Stimulated activated memory B cell treated with anti-CD40 and anti-IgM and Interleukin-4, amounts not matched to agents 10 μg/mL and 1 μg/mL and 100 μg/mL, for 72 hours (primary cell): ENCODE results near the gene MRPL28.
"Not testable (repeated sequence)": the region's sequence is repeated elsewhere in the genome, so short reads cannot be mapped to it uniquely, and the experiment has no call there.

ENCODE experiments used
- ATAC-seq: fragments of 150-1000 bp; cut with Tn5 transposase; 2 replicates; pipeline ENCODE4 v1.10.0; 2021
- H3K27ac Mint-ChIP-seq: one replicate; pipeline ENCODE4 v1.8.0; 2022; ENCODE audit warnings: mild to moderate bottlenecking, mixed read lengths
- H3K27me3 Mint-ChIP-seq: one replicate; pipeline ENCODE4 v1.8.0; 2022; ENCODE audit warnings: mixed read lengths
- H3K36me3 Mint-ChIP-seq: one replicate; pipeline ENCODE4 v1.8.0; 2022; ENCODE audit warnings: mixed read lengths
- H3K4me1 Mint-ChIP-seq: one replicate; pipeline ENCODE4 v1.8.0; 2022; ENCODE audit warnings: mixed read lengths
- H3K4me3 Mint-ChIP-seq: one replicate; pipeline ENCODE4 v1.8.0; 2022; ENCODE audit warnings: mild to moderate bottlenecking, moderate library complexity, mixed read lengths
- H3K9me3 Mint-ChIP-seq: one replicate; pipeline ENCODE4 v1.8.0; 2022; ENCODE audit warnings: mixed read lengths

MRPL28 gene

DNA sequence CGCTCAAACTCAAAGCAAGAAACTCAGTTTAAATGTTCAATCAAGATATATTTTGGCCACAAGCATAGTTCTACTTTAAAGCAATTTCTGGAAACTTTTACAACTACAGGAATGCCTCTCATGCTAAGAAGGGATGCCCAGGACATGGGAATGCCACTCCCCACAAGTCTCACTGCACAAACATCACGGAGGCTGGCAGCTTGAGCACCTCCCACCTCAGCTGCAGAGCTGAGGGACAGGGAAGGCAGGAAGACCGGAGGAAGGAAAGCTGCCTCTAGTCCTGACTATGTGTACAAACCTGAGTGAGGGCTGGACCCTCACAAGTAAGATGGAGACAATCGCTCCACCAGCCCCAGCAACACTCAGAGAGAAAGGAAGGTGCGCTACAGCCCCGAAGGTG lies 23.1 kb downstream of the MRPL28 start:
- H3K9me3 Mint-ChIP-seq: no peaks in the 10 kb centered on the region
- H3K4me3 Mint-ChIP-seq: no peak overlapping the region
- H3K27me3 Mint-ChIP-seq: no peaks in the 10 kb centered on the region
- peaks cover 52% of the 10 kb centered on the region for H3K36me3 Mint-ChIP-seq
- H3K27ac Mint-ChIP-seq: no peak overlapping the region
- H3K4me1 Mint-ChIP-seq: peaks cover 60% of the 10 kb centered on the region
- ATAC-seq: no peak

DNA sequence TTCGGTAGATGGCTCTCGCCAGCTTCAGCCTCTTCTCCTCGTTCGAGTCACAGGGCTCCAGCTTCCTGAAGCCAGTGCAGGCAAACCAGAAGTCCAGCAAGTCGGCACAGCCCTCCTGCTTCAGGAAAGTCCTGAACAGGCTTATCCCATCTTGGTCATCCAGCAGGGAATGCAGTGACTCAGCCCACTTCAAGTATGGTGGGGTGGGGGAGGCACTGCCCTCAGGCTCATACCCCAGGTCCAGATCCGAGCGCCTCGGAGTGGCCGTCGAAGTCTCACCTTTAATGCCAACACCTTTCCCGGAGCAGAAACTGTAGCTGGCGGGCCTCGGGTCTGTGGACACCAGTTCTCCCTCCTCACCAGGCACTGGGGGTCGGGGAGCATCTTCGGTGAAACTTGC lies 23.8 kb downstream of the MRPL28 start:
- no peak for ATAC-seq
- peaks cover 57% of the 10 kb centered on the region for H3K36me3 Mint-ChIP-seq
- no peak overlapping the region for H3K27ac Mint-ChIP-seq
- H3K9me3 Mint-ChIP-seq: no peaks in the 10 kb centered on the region
- H3K4me3 Mint-ChIP-seq: no peak overlapping the region
- no peaks in the 10 kb centered on the region for H3K27me3 Mint-ChIP-seq
- peaks cover 64% of the 10 kb centered on the region for H3K4me1 Mint-ChIP-seq

DNA sequence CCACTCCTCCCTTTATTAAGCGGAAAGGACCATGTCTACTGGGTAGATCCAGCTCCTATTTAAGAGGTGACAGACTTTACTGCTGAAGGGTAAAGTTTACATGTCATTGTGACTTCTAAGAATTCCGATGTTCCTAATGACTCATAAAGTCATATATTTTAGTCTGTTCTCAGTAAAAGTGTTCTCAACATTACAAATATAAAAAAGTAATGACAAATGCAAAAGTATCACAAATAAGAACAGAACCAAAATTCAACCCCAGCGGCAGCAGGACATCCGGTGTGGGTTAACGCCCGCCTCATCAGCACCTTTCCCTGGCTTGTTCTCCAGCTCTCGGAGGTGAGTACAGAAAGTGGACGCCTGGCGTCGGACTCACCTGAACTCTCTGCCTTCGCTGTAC lies 24.6 kb downstream of the MRPL28 start:
- Mint-ChIP-seq H3K27me3 (no peaks in the 10 kb centered on the region), H3K27ac (no peak overlapping the region), H3K36me3 (peaks cover 57% of the 10 kb centered on the region), H3K4me1 (peaks cover 63% of the 10 kb centered on the region), H3K4me3 (no peak overlapping the region), H3K9me3 (no peaks in the 10 kb centered on the region)
- no peak for ATAC-seq

DNA sequence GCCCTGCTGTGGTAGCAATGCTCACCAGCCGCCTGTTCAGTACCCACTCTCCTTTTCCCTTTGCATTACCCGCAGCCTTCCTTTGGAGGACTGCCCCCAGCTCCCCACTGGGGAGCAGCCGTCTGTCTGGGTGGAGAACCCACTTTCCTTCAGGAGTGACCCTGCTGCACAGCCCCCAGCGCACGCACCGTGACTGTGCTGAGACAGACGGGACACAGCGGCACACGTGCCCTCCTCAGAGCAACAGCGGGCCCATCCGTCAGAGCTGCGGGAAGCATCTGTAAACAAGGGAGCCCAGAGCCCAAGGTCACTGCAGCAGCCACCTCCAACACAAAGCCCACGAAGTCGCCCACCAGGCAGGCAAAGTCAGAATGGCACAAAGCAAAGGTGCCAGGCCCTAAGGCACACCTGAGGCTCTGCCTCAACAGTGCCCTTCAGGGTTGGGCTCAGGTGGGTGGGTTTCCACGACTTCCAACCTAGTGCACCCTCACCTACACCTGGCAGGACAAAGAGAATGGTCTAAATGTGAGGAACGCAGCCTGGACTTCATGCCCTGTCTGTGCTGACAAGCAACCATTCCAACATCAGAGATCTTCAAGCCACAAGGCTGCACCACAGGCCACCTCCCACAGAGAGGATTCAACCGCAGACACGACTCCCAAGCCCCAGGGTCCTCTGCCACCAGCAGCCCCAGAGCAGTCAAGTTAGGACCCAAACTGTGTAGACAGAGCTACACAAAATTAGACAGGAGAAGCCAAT lies 27.7 kb downstream of the MRPL28 start:
- no peak for ATAC-seq
- H3K9me3 Mint-ChIP-seq: no peaks in the 10 kb centered on the region
- H3K27ac Mint-ChIP-seq: no peak overlapping the region
- peaks cover 63% of the 10 kb centered on the region for H3K4me1 Mint-ChIP-seq
- no peaks in the 10 kb centered on the region for H3K27me3 Mint-ChIP-seq
- no peak overlapping the region for H3K4me3 Mint-ChIP-seq
- peaks cover 63% of the 10 kb centered on the region for H3K36me3 Mint-ChIP-seq

DNA sequence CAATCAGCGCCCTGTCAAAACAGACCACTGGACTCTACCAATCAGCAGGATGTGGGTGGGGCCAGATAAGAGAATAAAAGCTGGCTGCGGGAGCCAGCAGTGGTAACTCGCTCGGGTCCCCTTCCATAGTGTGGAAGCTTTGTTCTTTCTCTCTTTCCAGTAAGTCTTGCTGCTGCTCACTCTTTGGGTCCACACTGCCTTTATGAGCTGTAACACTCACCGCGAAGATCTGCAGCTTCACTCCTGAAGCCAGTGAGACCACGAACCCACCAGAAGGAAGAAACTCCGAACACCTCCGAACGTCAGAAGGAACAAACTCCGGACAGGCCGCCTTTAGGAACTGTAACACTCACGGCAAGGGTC lies 28.4 kb downstream of the MRPL28 start:
- H3K27me3 Mint-ChIP-seq, H3K27ac Mint-ChIP-seq, H3K9me3 Mint-ChIP-seq, ATAC-seq, H3K4me3 Mint-ChIP-seq: not testable (repeated sequence)
- H3K36me3 Mint-ChIP-seq: peaks cover 56% of the 10 kb centered on the region
- peaks cover 61% of the 10 kb centered on the region for H3K4me1 Mint-ChIP-seq

DNA sequence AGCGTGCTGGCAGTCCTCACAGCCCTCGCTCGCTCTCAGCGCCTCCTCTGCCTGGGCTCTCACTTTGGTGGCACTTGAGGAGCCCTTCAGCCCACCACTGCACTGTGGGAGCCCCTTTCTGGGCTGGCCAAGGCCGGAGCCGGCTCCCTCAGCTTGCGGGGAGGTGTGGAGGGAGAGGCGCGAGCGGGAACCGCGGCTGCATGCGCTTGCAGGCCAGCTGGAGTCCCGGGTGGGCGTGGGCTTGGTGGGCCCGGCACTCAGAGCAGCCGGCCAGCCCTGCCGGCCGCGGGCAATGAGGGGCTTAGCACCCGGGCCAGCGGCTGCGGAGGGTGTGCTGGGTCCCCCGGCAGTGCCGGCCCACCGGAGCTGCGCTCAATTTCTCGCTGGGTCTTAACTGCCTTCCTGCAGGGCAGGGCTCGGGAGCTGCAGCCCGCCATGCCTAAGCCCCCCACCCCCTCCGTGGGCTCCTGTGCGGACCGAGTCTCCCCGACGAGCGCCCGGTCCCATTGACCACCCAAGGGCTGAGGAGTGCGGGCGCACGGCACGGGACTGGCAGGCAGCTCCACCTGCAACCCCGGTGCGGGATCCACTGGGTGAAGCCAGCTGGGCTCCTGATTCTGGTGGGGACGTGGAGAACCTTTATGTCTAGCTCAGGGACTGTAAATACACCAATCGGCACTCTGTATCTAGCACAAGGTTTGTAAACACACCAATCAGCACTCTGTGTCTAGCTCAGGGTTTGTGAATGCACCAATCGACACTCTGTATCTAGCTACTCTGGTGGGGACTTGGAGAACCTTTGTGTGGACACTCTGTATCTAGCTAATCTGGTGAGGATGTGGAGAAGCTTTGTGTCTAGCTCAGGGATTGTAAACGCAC lies 29.0 kb downstream of the MRPL28 start:
- not testable (repeated sequence) for H3K9me3 Mint-ChIP-seq, H3K27ac Mint-ChIP-seq, H3K4me3 Mint-ChIP-seq, H3K27me3 Mint-ChIP-seq, ATAC-seq
- H3K4me1 Mint-ChIP-seq: peaks cover 64% of the 10 kb centered on the region
- H3K36me3 Mint-ChIP-seq: peaks cover 50% of the 10 kb centered on the region

DNA sequence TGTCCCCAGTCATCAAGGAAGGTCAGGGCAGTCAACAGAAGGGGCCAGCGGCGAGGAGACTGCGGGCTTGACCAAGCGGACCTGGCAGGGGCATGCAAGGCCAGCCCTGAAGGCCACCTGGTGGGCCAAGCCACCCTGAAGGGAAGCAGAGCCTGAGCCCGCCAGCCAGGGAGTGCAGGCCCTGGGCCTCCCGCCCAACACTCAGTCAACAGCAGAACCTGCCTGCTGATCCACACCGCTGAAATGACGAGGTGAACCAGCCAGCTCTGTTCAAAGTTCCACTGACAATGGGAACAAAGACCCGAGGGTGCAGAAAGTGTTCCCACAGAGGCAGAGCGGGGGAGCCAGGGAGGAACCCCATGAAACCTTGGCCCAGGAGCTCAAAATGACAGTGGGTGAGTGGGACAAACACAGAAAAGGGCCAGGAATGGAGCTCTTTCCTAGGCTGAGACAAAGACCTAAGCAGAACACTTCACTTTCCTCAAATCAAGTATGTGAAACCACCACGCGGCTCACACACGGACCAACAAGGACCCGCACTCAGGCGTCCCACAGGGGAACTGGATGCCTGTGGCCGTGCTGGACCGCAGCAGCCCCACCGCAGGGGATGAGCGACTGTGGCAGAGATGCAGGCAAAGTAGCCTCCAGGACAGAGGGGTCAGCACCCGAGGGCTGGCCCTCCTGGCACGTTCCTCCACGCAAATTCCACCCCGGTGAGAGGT lies 29.8 kb downstream of the MRPL28 start:
- peaks cover 67% of the 10 kb centered on the region for H3K4me1 Mint-ChIP-seq
- ATAC-seq: no peak
- no peaks in the 10 kb centered on the region for H3K9me3 Mint-ChIP-seq
- H3K27ac Mint-ChIP-seq: peak overlapping the region; percentile 46
- no peak overlapping the region for H3K4me3 Mint-ChIP-seq
- peaks cover 42% of the 10 kb centered on the region for H3K36me3 Mint-ChIP-seq
- H3K27me3 Mint-ChIP-seq: no peaks in the 10 kb centered on the region

DNA sequence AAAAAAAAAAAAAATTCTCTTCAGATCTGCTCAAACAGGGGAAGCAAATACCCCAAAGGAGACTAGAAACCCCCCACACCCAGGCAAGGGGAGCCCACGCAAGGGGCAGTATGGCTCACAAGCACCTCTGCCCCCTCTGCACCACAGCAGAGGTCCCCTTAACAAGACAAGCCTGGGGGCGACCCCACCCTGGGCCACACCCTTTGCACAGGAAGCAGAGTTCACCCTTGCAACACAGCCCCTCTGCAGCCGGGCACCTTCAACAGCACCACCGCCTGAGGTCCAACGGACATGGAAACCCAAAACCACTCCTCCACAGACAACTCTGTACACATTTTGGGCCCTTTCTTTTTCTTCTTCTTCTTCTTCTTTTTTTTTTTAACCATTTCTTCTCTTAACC lies 30.7 kb downstream of the MRPL28 start:
- Mint-ChIP-seq H3K9me3 (no peaks in the 10 kb centered on the region), H3K4me1 (peaks cover 67% of the 10 kb centered on the region), H3K36me3 (peaks cover 33% of the 10 kb centered on the region), H3K27me3 (no peaks in the 10 kb centered on the region), H3K27ac (peak overlapping the region; percentile 46), H3K4me3 (peak overlapping the region; percentile 11)
- no peak for ATAC-seq

DNA sequence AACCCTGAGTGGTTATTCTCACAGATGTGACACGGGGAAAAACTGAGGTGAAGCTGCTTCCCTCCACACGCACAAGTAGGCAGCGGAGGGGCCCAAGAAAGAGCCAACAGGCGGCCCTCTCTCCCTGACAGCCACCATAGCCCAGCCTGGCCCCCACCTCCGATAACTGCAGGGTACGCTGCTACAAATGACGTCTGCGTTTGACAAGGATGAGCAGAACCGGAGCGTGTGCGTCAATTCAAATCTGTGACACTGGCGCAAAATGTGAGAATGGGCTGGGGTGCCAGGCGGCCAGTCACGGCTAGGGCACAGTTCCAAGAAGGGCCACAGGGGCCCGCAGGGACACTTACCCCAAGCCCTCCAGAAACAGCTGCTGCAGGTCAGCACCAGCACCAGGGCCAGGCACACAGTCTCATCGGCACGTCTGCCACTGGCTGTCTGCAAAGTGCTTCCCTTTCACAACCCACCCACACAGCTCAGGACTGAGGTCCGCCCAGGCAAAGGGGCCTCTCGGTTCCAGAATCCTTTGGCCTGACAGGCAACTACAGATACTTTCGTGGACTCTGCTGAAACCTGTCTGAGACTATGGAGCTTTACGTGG lies 32.3 kb downstream of the MRPL28 start:
- H3K9me3 Mint-ChIP-seq: no peaks in the 10 kb centered on the region
- ATAC-seq: no peak
- H3K27ac Mint-ChIP-seq: no peak overlapping the region
- peaks cover 77% of the 10 kb centered on the region for H3K4me1 Mint-ChIP-seq
- H3K36me3 Mint-ChIP-seq: peaks cover 21% of the 10 kb centered on the region
- H3K4me3 Mint-ChIP-seq: no peak overlapping the region
- no peaks in the 10 kb centered on the region for H3K27me3 Mint-ChIP-seq

DNA sequence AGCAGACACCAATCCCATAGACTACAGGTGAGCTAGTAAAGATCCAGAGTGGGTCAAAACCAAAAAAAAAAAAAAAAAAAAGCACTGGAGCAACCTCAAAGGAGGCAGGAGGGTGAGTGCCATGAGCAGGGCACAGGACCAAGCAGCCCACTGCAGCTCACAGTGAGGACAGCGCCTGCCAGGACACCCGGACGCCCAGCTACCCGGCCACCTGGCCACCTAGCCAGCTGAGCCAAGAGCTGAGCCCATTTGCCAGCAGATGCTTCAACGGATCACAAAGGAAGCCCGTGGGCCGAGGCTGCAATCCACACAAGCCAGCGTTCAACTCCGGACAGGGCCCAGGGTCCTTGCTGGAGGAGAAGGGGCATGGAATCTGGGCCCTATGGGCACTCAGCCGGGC lies 32.9 kb downstream of the MRPL28 start:
- no peak overlapping the region for H3K27ac Mint-ChIP-seq
- H3K36me3 Mint-ChIP-seq: peaks cover 15% of the 10 kb centered on the region
- no peak overlapping the region for H3K4me3 Mint-ChIP-seq
- no peaks in the 10 kb centered on the region for H3K27me3 Mint-ChIP-seq
- peaks cover 71% of the 10 kb centered on the region for H3K4me1 Mint-ChIP-seq
- ATAC-seq: no peak
- no peaks in the 10 kb centered on the region for H3K9me3 Mint-ChIP-seq

DNA sequence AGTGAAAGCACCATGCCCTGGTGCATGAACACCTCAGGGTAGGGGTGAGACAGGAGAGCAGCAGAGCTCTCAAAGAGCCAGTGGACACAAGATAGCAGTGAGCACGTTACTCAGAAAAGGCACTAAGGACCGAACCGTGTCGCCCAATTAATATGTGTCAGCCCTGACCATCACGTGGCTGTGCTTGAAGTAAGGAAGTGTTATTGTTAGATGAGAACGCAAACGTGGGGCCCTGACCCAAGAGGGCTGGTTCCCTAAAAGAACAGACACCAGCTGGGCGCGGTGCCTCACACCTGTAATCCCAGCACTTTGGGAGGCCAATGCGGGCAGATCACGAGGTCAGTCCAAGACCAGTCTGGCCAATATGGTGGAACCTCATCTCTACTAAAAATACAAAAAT lies 34.1 kb downstream of the MRPL28 start:
- H3K4me3 Mint-ChIP-seq: no peak overlapping the region
- no peak for ATAC-seq
- H3K4me1 Mint-ChIP-seq: peaks cover 65% of the 10 kb centered on the region
- no peak overlapping the region for H3K27ac Mint-ChIP-seq
- no peaks in the 10 kb centered on the region for H3K27me3 Mint-ChIP-seq
- peaks cover 7% of the 10 kb centered on the region for H3K36me3 Mint-ChIP-seq
- no peaks in the 10 kb centered on the region for H3K9me3 Mint-ChIP-seq

DNA sequence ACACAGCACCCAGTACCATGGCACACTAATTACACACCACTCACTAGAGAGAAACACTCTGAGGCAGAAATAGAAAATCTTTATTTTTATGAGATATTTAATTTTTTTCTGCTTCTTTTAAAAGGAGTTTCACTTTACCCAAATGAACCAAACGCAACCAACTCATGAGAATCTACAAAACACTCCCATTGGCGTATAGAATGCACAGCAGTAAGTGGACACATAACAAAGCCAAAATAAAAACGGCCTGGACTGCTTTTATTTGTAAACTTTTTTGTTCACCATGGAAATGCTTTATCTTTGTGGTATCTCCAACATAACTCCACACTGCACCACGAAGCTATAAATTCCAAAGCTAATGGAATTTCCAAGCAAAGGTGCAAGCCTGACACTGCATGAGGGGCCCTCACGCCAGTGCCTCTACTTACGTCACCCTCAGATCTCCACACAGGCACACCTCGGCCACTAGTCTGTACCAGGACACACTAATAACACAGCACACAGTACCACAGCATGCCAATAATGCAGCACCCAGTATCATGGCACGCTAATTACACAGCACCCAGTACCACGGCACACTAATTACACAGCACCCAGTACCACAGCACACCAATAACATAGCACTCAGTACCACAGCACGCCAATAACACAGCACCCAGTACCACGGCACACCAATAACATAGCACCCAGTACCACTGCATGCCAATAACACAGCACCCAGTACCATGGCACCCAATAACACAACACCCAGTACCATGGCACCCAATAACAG lies 35.3 kb downstream of the MRPL28 start:
- Mint-ChIP-seq H3K36me3 (peaks cover 12% of the 10 kb centered on the region), H3K4me1 (peaks cover 71% of the 10 kb centered on the region)
- H3K4me3 Mint-ChIP-seq, ATAC-seq, H3K27me3 Mint-ChIP-seq, H3K9me3 Mint-ChIP-seq, H3K27ac Mint-ChIP-seq: not testable (repeated sequence)

DNA sequence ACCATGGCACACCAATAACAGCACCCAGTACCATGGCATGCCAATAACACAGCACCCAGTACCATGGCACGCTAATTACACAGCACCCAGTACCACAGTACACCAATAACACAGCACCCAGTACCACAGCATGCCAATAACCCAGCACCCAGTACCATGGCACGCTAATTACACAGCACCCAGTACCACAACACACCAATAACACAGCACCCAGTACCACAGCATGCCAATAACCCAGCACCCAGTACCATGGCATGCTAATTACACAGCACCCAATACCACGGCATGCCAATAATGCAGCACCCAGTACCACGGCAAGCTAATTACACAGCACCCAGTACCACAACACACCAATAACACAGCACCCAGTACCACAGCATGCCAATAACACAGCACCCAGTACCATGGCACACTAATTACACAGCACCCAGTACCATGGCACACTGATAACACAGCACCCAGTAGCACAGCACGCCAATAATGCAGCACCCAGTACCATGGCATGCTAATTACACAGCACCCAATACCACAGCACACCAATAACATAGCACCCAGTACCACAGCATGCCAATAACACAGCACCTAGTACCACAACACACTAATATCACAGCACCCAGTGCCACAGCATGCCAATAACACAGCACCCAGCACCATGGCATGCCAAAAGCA lies 36.0 kb downstream of the MRPL28 start:
- H3K4me1 Mint-ChIP-seq: peaks cover 66% of the 10 kb centered on the region
- not testable (repeated sequence) for H3K9me3 Mint-ChIP-seq, H3K36me3 Mint-ChIP-seq, ATAC-seq, H3K27me3 Mint-ChIP-seq, H3K27ac Mint-ChIP-seq, H3K4me3 Mint-ChIP-seq

DNA sequence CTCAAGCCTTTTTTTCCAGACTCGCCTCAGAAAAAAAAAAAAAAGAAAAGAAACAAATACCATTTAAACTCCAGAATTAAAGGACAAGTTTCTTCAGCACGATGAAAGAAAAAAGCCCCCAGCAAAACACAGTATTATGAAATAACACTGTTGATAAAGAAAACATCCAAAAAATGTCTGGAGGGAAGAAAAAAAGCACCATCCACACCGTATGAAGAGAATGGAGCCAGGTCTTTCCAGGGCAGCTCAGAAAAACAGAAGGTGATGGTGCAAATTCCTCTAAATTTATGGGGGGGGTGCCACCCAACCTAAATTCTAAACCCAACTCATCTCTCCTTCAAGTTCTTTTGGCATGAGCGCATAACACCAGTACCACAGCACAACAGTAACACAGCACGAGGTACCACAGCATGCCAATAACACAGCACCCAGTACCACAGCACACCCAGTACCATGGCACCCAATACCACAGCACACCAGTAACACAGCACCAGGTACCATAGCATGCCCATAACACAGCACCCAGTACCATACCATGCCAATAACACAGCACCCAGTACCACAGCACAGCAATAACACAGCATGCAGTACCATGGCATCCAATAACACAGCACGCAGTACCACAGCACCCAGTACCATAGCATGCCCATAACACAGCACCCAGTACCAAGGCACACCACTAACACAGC lies 36.8 kb downstream of the MRPL28 start:
- ATAC-seq: no peak
- Mint-ChIP-seq H3K27me3 (no peaks in the 10 kb centered on the region), H3K4me3 (no peak overlapping the region), H3K27ac (no peak overlapping the region), H3K4me1 (peaks cover 62% of the 10 kb centered on the region), H3K9me3 (no peaks in the 10 kb centered on the region), H3K36me3 (peaks cover 8% of the 10 kb centered on the region)
